ENCODE data around the gene LMNTD2.

- TF ChIP-seq CTCF (IDR thresholded peaks at IDR 0.05) (no peak), CBX8 (IDR thresholded peaks at IDR 0.05) (no peak)
Observed at GRCh38 chr11:596374-596773, 35.8 kb upstream of the LMNTD2 start.
